HG03025 (cell line): Measurements from ENCODE around the gene PPCDC.
"Not testable (repeated sequence)": the region's sequence is repeated elsewhere in the genome, so short reads cannot be mapped to it uniquely, and the experiment has no call there.

ENCODE experiments used
- ATAC-seq: cut with Tn5 transposase; IDR thresholded peaks from one replicate; pipeline ENCODE4 v1.9.1; 2021; ENCODE audit warnings: mild to moderate bottlenecking, moderate library complexity; ENCODE audit not compliant: unreplicated experiment, low FRiP score

The PPCDC gene

GRCh38 chr15:75064846-75065245 lies 41.5 kb downstream of the PPCDC start:
- no peak for ATAC-seq

GRCh38 chr15:75065467-75065850 lies 42.1 kb downstream of the PPCDC start:
- ATAC-seq: no peak

- ATAC-seq: no peak
Observed at GRCh38 chr15:75065851-75066509, 42.6 kb downstream of the PPCDC start.

- no peak for ATAC-seq
Observed at GRCh38 chr15:75067123-75067830, 43.9 kb downstream of the PPCDC start.

- ATAC-seq: no peak
Observed at GRCh38 chr15:75068748-75069147, 45.4 kb downstream of the PPCDC start.

- ATAC-seq: peak; percentile 61
Observed at GRCh38 chr15:75069301-75069925, 46.0 kb downstream of the PPCDC start.

- no peak for ATAC-seq
Observed at GRCh38 chr15:75070674-75071073, 47.3 kb downstream of the PPCDC start.

- ATAC-seq: no peak
Observed at GRCh38 chr15:75073197-75073596, 49.8 kb downstream of the PPCDC start.

GRCh38 chr15:75076277-75076676 lies 52.9 kb downstream of the PPCDC start:
- ATAC-seq: no peak

GRCh38 chr15:75077551-75077961 lies 54.2 kb downstream of the PPCDC start:
- ATAC-seq: not testable (repeated sequence)

- no peak for ATAC-seq
Observed at GRCh38 chr15:75081150-75081549, 57.8 kb downstream of the PPCDC start.

GRCh38 chr15:75082689-75083088 lies 59.3 kb downstream of the PPCDC start:
- ATAC-seq: no peak

GRCh38 chr15:75085708-75086107 lies 62.3 kb downstream of the PPCDC start:
- not testable (repeated sequence) for ATAC-seq

- no peak for ATAC-seq
Observed at GRCh38 chr15:75089456-75090387, 66.3 kb downstream of the PPCDC start.

- no peak for ATAC-seq
Observed at GRCh38 chr15:75090388-75090734, 67.0 kb downstream of the PPCDC start.

GRCh38 chr15:75091814-75092213 lies 68.4 kb downstream of the PPCDC start:
- ATAC-seq: no peak

- ATAC-seq: not testable (repeated sequence)
Observed at GRCh38 chr15:75094961-75095478, 71.6 kb downstream of the PPCDC start.

- no peak for ATAC-seq
Observed at GRCh38 chr15:75095594-75095993, 72.2 kb downstream of the PPCDC start.

GRCh38 chr15:75097939-75098338 lies 74.5 kb downstream of the PPCDC start:
- ATAC-seq: no peak

- ATAC-seq: no peak
Observed at GRCh38 chr15:75098404-75098803, 75.0 kb downstream of the PPCDC start.
